Hindlimb muscle (tissue), 1 donor: ENCODE results near the gene WWC2. TPM values are rescaled to one million over a fixed set of nuclear protein-coding genes. Genes with fewer than 3 reads are reported as not detected.
"Not testable (repeated sequence)": the region's sequence is repeated elsewhere in the genome, so short reads cannot be mapped to it uniquely, and the experiment has no call there.

ENCODE experiments used
- DNase-seq: peaks from one replicate; pipeline ENCODE4 v3.0.0-alpha.2; 2013
- polyA plus RNA-seq: library from polyadenylated mRNA; unstranded; fragments of 120-200 nt; gene quantifications from one replicate; pipeline ENCODE4 v1.2.1, GENCODE V29; 2013; ENCODE audit not compliant: insufficient read length

WWC2 gene
- polyA plus RNA-seq, 1 donor: 21.1 TPM

GRCh38 chr4:183142571-183143550, 43.8 kb downstream of the WWC2 start:
- DNase-seq: no peak

DNA sequence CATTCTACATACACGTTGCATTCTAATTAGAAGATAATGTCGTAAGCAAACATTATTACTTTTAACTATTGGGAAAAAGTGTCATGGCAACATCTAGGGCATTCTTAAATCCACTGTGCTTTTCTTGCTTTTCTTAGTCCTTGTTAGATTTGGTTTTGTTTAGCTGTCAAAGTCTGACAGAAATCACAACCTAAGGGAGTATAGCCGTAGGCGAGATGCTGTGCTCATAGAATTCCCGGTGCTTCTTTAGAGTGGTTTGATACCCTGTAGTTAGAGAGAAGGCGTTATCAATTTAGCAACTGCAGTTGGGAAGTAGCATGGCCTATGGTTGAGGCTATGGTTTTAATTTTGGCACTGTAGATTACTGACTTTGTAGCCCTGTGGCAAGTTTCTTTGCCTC, 45.7 kb downstream of the WWC2 start:
- no peak for DNase-seq

- no peak for DNase-seq
Measured at GRCh38 chr4:183145773-183146172, 46.7 kb downstream of the WWC2 start.

GRCh38 chr4:183146478-183146877, 47.4 kb downstream of the WWC2 start:
- DNase-seq: no peak

DNA sequence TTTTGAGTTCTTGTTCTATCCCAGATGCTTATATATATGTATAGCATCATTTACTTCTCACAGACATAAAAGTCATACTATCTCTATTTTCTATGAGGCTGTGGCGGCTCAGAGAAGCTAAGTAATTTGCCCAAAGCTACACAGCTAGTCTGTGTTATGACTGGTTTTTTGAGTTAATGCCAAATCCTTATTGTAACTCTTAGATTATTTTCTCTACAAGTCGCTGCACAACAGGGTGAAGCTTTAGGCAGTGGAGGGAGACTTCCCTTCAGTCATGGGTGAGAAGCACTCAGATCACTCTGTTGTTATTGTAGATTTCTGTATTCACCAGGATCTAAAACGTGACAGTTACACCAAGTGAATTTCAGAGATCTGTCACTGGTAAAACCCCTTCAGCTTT, 48.1 kb downstream of the WWC2 start:
- no peak for DNase-seq

DNA sequence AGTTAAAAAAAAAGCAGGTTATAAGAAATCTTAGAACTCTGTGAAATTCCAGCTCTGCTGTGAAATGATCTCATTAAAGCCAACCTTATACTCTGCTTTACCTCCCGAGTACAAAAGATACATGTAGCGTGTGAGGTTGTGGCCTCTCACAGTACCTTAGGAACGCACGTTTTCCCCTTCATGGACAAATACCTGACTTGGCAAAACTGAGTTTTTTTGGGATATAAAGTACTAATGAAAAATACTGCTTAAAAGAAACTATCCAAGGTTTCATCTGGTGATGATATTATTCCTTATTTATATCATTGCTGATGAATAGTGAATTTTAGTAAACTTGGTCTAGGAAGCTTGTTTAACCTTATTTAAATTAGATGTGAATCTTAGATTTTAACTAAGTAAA, 48.9 kb downstream of the WWC2 start:
- no peak for DNase-seq

GRCh38 chr4:183149616-183150539, 50.8 kb downstream of the WWC2 start:
- DNase-seq: no peak

DNA sequence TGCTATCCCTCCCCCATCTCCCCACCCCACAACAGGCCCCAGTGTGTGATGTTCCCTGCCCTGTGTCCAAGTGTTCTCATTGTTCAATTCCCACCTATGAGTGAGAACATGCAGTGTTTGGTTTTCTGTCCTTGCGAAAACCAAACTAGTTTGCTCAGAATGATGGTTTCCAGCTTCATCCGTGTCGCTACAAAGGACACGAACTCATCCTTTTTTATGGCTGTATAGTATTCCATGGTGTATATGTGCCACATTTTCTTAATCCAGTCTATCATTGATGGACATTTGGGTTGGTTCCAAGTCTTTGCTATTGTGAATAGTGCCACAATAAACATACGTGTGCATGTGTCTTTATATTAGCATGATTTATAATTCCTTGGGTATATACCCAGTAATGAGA, 51.6 kb downstream of the WWC2 start:
- not testable (repeated sequence) for DNase-seq

- DNase-seq: not testable (repeated sequence)
Measured at GRCh38 chr4:183152232-183152631, 53.2 kb downstream of the WWC2 start.

- DNase-seq: no peak
Measured at GRCh38 chr4:183153190-183153916, 54.3 kb downstream of the WWC2 start.

GRCh38 chr4:183154701-183155391, 55.8 kb downstream of the WWC2 start:
- no peak for DNase-seq

- no peak for DNase-seq
Measured at GRCh38 chr4:183155450-183156184, 56.6 kb downstream of the WWC2 start.

- no peak for DNase-seq
Measured at GRCh38 chr4:183157215-183157614, 58.2 kb downstream of the WWC2 start.

DNA sequence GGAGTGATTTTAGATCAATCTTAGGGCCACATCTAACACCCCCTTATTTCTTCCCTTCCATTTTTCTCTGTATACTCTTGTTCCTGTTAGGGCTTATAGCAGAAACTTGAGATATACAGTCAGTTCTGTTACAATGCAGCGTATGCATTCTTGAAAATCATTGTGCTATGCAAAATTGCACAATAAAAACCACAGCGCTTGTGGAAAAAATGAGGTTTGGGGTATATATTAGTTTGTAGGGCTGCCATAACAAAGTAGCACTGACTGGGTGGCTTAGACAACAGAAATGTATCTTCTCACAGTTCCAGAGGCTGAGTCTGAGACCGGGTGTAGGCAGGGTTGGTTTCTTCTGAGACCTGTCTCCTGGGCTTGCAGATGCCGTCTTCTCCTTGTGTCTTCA, 59.0 kb downstream of the WWC2 start:
- no peak for DNase-seq

GRCh38 chr4:183161630-183162029, 62.6 kb downstream of the WWC2 start:
- DNase-seq: no peak

DNA sequence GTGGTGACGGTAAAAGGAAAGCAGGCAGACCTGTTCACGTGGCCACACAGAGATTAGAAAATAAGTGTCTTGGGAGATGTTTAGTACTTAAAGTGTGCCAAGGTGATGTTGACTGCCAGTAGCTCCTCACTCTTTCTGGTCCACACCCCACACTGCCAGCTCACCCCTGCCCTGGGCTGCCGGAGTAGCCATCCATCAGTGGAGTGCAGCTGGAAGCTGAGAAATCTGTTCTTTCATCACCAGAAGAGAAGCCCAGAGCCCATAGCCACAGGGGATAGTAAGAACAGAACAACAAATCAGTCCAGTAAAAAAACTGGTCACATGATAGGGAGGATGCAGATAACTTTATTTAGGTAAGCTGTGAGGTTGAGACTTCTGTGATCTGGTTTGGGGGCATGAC, 64.1 kb downstream of the WWC2 start:
- no peak for DNase-seq

DNA sequence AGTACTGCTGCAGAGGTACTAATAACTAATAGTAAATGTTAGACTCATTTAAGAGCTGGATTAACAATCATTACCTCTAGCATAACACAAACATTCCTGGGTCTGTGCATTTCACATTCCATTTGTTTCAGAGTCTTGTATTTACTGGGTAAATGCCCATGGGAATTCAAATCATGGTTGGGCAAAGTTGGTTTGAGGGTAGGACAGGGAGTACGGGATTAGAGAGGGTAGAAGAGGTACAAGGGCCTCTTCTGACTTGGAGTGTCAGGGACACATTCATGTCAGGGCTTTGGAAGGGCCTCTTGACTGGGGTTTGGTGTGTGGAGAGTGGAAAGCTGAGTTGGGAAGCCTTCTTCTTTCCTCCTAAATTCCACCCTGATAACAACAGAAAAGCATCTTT, 65.9 kb downstream of the WWC2 start:
- DNase-seq: no peak

DNA sequence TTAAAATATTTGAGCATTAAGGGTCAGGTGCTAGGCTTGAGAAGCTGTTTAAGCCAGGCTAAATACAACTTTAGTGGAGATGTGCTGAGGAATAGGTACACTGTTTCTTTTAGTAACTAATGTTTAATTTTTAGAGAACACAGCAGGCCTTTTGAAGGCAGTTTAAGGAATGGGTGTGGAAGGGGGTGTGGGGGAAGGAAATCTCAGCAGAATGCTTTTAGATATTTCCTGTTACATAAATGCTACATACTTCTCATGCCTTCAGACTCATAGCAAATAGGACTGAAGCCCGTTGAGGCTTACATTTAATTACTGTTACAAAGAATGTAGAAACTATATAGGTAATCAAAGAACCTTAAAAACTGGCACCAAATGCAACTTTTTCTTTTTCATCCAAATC, 66.3 kb downstream of the WWC2 start:
- no peak for DNase-seq

DNA sequence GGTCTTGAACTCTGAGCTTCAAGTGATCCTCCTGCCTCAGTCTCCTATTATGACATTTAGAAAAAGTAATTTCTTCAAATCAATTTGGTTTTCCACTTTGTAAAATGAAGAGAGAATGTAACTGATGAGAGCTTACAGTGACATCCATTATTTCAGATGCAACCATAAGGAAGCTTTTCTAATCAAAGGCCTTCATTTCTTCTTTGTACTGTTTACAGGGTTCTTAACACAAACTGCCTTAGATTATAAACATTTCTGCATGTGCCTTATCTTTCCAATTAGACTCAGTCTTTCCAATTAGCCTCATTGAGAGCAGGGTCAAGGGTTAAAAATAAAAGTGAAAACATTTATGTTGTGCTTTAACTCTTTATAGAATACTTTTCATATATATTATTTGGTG, 71.8 kb downstream of the WWC2 start:
- DNase-seq: no peak

DNA sequence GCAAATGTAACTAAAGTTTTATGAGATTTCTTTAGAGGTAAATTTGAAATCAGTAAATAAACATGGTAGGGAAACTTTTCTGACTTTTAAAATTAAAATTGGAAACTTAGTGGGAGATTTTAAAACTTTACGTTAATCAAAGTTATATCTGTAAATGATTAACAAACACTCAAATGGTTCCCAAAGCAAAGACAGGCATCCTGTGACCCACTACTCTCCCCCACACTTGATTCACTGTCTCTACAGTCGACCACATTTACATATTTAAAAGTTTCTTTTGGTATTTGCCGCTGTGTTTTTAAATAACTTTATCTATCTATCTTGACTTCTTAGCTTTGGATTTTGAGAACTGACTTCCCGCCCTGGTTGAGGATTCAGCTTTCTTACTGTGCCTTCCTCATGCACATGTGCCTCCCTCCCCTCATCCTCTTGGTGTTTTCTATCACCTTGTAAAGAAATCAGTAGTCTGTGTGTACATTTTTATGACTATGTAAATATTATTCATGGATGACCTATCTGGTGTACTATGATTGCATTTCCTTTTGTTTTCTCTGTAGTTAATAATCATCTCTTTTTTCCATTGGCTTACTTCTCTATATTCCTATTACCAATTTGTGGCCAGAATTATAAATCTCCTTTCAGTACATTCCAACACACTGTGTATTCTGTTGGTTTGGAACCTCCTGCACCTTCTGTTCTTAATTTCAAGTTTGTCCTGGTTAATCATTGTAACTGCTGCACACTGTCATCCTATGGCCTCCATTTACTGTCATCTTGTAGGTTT, 72.6 kb downstream of the WWC2 start:
- DNase-seq: no peak
